Measurements from ENCODE around the gene ERVV-1. TPM values are rescaled to one million over a fixed set of nuclear protein-coding genes. Genes with fewer than 3 reads are reported as not detected.

Gene ERVV-1
- total RNA-seq, 3 donors from 2014 or later: not detected

DNA sequence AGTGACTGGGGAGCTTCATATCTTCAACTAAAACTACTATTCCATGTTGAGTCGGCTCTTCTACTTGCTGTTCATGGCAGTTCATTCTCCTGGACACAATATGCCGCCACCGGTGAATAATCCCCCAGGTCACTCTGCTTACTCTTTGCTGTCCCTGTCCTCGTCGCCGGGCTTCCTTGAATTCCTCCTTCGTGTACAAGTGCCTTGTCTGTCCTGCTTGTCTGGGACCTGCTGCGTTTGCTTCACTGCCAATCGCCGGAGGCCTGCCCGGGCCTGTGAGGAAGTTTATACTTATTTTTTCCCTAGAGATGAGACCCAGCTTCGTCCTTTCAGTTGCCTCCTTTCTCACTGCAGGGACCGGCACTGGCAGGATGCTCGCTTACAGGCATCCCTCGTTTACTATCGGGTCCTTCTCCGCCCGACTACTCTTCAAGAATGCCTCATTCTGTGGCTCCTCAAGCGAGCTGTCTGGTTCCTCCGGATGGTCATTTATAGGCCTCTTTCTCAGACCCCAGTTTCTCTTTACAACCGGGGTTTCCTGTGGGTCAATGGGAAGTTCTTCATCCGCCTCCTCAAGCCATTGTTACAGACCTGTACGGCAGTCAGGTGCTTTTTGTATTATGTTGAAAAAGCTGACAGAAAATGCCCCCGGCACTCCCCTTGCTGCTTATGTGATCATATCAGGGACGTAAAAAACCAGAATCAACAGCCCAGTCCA is 5.5 kb upstream of the ERVV-1 start:
- ATAC-seq: no peak
- TF ChIP-seq, protein P1, sequence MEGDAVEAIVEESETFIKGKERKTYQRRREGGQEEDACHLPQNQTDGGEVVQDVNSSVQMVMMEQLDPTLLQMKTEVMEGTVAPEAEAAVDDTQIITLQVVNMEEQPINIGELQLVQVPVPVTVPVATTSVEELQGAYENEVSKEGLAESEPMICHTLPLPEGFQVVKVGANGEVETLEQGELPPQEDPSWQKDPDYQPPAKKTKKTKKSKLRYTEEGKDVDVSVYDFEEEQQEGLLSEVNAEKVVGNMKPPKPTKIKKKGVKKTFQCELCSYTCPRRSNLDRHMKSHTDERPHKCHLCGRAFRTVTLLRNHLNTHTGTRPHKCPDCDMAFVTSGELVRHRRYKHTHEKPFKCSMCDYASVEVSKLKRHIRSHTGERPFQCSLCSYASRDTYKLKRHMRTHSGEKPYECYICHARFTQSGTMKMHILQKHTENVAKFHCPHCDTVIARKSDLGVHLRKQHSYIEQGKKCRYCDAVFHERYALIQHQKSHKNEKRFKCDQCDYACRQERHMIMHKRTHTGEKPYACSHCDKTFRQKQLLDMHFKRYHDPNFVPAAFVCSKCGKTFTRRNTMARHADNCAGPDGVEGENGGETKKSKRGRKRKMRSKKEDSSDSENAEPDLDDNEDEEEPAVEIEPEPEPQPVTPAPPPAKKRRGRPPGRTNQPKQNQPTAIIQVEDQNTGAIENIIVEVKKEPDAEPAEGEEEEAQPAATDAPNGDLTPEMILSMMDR (IDR thresholded peaks at IDR 0.05): no peak
- DNase-seq: no peak

DNA sequence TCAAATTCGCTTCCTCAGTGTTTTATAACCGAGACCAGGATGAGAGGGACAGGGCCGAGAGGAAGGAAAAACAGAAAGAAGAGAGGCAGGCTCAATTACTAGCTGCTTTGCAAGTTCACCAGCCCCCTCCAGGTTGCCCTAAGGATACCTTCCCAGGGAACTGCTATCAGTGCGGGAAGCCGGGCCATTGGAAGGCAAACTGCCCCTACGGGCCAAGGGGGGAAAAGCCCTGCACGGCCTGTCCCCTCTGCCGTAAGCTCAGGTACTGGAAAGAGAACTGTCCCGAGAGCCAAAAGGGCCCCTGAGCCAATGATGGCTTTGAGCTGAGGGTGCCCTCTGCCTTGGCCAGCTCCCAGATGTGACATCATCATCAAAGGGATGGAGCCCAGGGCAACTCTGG is 3.2 kb upstream of the ERVV-1 start:
- Histone ChIP-seq H3K9me3 (peaks cover 23% of the 10 kb centered on the region), H3K4me3 (no peak overlapping the region), H3K36me3 (ENCODE audit: low read depth) (no peaks in the 10 kb centered on the region), H3K4me1 (ENCODE audit: low read depth) (no peaks in the 10 kb centered on the region)
- DNase-seq (no peak), ATAC-seq (no peak)
- TF ChIP-seq, protein P1 (IDR thresholded peaks at IDR 0.05): no peak
- intact Hi-C loops (cut with DNase I, micrococcal nuclease): no loop called here

More for the DNA sequence above, 5.5 kb upstream of the ERVV-1 start:
- Histone ChIP-seq H3K4me1 (ENCODE audit: low read depth) (no peaks in the 10 kb centered on the region), H3K9me3 (peaks cover 19% of the 10 kb centered on the region), H3K4me3 (no peak overlapping the region), H3K36me3 (ENCODE audit: low read depth) (no peaks in the 10 kb centered on the region)
- intact Hi-C loops (cut with DNase I, micrococcal nuclease): no loop called here

- no peaks in the 10 kb centered on the region for H3K36me3 ChIP-seq (ENCODE audit: low read depth)
- DNase-seq: no peak
- H3K9me3 ChIP-seq: peaks cover 37% of the 10 kb centered on the region
- TF ChIP-seq, protein P1 (IDR thresholded peaks at IDR 0.05): no peak
- intact Hi-C loops (cut with DNase I, micrococcal nuclease): no loop called here
- no peak for ATAC-seq
- H3K4me3 ChIP-seq: no peak overlapping the region
- no peaks in the 10 kb centered on the region for H3K4me1 ChIP-seq (ENCODE audit: low read depth)
Observed at GRCh38 chr19:53012006-53012405, 1.7 kb upstream of the ERVV-1 start.

- DNase-seq (no peak), ATAC-seq (no peak)
- H3K4me3 ChIP-seq: no peak overlapping the region
- peaks cover 33% of the 10 kb centered on the region for H3K9me3 ChIP-seq
- H3K36me3 ChIP-seq (ENCODE audit: low read depth): no peaks in the 10 kb centered on the region
- intact Hi-C loops (cut with DNase I, micrococcal nuclease): no loop called here
- no peaks in the 10 kb centered on the region for H3K4me1 ChIP-seq (ENCODE audit: low read depth)
- TF ChIP-seq, protein P1 (IDR thresholded peaks at IDR 0.05): no peak
Observed at GRCh38 chr19:53015159-53015558, 1.4 kb downstream of the ERVV-1 start.

- Histone ChIP-seq H3K4me3 (no peak overlapping the region), H3K9me3 (peaks cover 35% of the 10 kb centered on the region), H3K4me1 (ENCODE audit: low read depth) (no peaks in the 10 kb centered on the region), H3K36me3 (ENCODE audit: low read depth) (no peaks in the 10 kb centered on the region)
- TF ChIP-seq, protein P1 (IDR thresholded peaks at IDR 0.05): no peak
- ATAC-seq (no peak), DNase-seq (no peak)
- intact Hi-C loops (cut with DNase I, micrococcal nuclease): no loop called here
Observed at GRCh38 chr19:53015730-53016129, 2.0 kb downstream of the ERVV-1 start.

Data from mucosa of descending colon (tissue), 3 donors.